ENCODE results near the gene ADSL. TPM values are rescaled to one million over a fixed set of nuclear protein-coding genes. Genes with fewer than 3 reads are reported as not detected.

The ADSL gene
- total RNA-seq, 1 experiment from 2014 or later: 203 TPM

DNA sequence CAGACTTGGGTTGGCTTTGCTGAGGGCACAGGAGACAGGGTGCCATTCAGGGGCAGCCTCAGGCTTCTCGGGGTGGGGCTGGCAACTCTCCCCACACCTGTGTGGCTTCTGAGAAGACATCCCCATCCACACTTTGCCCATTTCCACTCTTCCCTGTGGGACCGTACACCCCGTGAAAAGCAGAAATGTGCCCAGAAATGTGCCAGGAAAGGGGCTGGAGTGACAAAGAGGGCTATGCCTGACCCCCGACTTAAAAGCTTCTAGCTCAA is 74.7 kb downstream of the ADSL start:
- in situ Hi-C loops (cut with HindIII; ENCODE audit: low pct_unique_long_range_greater_than_20kb, low sequenced_read_pairs): no loop called here
- DNase-seq (ENCODE audit: low read depth): no peak

DNA sequence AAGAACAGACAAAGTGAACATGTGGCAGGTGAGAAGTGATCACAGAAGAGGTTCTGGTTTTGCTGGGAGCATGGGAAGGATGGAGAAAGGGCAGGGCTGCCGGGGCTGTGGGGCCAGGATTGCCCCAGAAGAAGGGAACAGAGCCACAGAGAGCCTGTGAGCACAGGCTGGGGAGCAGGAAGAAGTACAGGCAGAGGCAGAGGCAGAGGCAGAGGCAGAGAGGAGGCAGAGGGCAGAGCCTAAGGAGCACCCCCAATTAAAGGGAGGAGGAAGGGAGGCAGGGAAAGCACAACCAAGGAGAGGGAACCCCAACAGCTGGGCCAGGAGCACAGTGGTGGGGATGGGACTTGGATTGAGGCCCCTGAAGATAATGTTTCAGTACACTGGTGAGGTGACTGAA is 75.6 kb downstream of the ADSL start:
- DNase-seq (ENCODE audit: low read depth): no peak
- in situ Hi-C loops (cut with HindIII; ENCODE audit: low pct_unique_long_range_greater_than_20kb, low sequenced_read_pairs): no loop called here

DNA sequence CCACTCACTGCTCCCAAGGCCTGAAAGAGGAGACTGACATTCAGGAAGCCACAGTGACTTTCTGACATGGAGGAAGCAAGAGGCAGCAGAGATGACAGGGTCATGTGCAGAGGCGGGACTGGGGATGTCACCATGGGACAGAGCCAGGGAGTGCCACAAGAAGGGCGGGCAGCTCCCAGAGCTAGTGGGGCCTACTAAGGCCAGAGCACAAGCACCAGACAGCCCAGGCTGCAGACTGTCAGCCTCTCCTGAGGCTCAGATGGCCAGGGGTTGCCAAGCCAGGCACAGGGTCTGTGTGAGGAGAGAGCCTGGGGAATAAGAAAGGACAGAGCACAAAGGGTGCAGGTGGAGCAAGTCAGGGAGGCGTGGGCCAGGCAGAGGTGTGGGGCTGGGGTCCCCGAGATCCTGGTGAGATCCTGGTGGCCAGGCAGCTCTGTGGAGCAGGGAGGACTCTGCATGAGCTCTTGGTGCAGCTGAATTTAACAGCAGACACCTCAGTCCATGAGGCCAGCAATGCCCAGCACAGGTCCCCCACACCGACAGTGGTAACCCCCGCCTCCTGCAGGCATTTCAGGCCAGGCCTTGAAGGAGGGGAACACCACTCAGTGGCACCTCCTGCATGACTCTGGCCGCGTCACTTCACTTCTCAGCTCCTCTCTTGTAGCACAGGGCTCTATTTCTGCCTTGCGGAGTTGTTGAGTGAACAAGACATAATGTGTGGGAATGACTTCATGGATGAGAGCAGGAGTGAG is 76.4 kb downstream of the ADSL start:
- in situ Hi-C loops (cut with HindIII; ENCODE audit: low pct_unique_long_range_greater_than_20kb, low sequenced_read_pairs): no loop called here
- no peak for DNase-seq (ENCODE audit: low read depth)

DNA sequence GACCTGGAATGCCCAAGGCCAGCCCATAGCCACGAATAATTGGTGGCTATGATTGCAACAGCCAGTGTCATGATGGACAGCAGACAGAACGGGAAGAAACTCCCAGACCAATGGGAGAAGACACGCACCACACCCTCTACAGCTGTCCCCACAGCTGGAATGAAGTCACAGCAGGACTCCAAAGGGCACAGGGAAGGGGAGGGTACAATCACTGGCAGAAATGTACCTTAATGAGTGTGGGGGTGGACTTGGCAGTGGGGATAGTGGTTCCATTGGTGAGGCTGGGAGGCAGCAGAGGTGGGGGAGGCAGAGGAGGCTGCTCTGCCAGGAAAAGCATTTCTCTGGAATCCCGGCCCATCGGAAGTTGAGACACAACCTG is 77.0 kb downstream of the ADSL start:
- no peak for DNase-seq (ENCODE audit: low read depth)
- in situ Hi-C loops (cut with HindIII; ENCODE audit: low pct_unique_long_range_greater_than_20kb, low sequenced_read_pairs): no loop called here

DNA sequence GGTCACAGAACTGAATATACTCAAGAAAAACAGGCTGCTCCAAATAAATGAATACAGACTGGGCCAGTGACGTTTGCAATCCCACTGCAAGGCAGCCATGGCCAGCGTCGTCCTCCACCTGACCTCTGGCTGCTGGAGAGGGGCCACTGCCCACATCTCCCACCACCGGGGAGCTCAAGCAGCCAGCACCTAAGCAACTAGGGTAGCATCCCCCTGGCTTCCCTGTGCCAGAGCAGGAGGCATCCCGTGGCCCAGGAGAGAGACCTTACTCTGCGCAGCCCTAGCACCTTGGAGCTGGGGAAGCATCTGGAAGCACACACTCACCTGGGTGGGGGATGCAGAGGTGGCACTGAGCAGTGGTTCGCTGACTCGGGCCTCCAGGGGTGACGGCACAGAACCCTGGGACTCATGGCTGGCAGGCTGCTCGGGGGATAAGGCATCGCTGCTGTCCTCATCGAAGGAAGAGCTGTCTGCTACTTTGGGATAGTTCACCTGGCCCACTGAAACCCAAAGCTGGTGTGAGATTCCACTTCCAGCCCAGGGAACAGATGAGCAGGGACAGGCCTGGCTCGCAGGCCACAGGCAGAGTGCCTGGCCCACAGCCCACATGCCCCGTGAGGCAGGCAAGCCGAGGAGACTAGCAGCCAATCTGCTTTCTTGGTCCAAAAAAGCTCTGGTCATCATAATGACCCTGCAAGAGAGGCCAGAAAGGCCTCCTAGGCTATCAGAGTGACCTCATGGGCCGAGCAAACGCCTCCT is 77.8 kb downstream of the ADSL start:
- no peak for DNase-seq (ENCODE audit: low read depth)
- in situ Hi-C loops (cut with HindIII; ENCODE audit: low pct_unique_long_range_greater_than_20kb, low sequenced_read_pairs): no loop called here

DNA sequence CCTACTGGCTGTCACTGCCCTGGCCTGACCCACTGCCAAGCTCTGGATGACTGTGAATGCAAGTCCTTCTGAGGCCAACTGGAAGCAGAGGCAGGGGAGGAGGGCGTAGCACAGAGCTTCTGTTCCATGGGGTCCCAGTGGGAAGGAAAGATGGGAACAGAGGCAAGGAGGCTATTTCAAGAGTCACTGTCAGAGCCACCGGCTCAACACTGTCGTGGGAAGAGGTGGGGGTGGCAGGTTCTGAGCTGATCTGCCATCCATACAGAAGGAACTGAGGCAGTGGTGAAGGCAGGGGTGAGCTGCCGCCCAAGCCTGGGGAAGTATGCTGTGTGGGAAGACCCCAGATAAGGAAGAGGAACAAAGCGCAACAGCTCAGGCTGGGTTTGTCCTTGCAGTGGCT is 78.8 kb downstream of the ADSL start:
- DNase-seq (ENCODE audit: low read depth): no peak
- in situ Hi-C loops (cut with HindIII; ENCODE audit: low pct_unique_long_range_greater_than_20kb, low sequenced_read_pairs): no loop called here

DNA sequence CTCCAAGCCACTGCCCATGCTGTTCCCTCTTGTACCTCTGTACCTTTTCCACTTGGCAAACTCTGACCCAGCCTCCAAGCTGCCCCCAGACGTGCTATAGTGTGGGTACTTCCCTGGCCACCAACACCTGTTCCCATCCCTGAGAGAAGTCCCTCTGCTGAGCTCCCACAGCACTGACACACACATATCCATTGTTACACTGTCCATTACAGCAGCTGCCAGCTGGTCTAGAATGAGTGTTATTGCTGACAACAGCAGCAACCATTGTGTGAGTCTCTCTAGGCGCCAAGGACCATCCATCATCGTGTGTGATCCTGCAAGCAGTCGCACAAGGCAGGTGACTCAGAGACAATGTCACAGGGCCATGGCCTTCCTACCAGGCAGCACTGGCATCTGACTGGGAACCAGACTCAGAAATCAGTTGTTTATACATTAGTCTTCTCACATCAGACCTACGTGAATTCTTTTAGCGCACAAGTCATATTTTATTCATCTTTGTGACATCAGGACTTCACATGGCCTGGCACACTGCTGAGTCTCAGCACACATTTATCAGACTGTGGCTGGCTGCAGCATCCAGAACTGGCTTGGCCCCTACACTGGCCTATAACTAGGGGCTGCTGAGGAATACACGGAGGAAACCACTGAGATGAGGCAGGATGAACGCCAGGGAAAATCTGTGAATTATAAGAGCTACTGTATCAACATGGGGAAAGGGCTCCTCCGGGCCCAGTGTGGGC is 80.5 kb downstream of the ADSL start:
- in situ Hi-C loops (cut with HindIII; ENCODE audit: low pct_unique_long_range_greater_than_20kb, low sequenced_read_pairs): no loop called here
- peak; percentile 18 for DNase-seq (ENCODE audit: low read depth)

DNA sequence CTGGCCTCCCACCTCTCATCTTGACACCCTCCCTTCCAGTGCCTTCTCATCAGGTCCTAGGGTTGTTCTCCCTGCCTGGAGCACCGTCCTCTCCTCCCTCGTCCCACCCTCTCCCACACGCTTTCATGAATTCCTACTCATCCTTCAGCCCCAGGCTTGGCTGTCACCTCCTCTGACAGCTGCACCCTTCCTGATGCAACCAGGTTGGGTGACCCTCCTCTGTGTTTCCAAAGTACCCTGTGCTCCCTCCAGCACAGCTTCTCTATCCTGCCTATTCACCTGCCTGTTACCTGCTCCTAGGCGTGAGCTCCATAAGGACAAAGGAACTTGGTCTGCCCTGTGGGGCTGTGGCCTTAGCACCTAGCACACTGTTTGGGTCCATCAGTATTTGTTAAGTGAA is 82.5 kb downstream of the ADSL start:
- DNase-seq (ENCODE audit: low read depth): no peak
- in situ Hi-C loops (cut with HindIII; ENCODE audit: low pct_unique_long_range_greater_than_20kb, low sequenced_read_pairs): no loop called here

DNA sequence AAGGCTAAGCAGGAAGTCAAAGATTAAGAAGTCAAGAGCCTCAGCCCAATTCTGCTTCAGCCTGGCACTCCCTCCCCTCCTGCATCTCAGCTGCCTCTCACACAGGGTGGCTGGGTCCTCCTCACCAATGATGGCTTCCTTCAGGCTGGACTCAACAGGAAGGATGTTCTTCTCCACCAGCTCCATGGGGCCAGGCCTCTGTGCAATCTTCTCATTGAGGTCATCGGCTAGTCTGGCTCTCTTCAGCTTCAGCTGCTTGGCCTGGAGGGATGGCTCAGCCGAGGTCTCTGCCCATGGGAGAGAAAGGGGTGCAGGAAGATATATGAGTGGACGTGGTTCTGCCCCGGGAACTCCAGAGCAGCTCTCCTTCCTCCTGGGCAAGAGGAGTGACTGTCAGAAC is 83.2 kb downstream of the ADSL start:
- no peak for DNase-seq (ENCODE audit: low read depth)
- in situ Hi-C loops (cut with HindIII; ENCODE audit: low pct_unique_long_range_greater_than_20kb, low sequenced_read_pairs): no loop called here

DNA sequence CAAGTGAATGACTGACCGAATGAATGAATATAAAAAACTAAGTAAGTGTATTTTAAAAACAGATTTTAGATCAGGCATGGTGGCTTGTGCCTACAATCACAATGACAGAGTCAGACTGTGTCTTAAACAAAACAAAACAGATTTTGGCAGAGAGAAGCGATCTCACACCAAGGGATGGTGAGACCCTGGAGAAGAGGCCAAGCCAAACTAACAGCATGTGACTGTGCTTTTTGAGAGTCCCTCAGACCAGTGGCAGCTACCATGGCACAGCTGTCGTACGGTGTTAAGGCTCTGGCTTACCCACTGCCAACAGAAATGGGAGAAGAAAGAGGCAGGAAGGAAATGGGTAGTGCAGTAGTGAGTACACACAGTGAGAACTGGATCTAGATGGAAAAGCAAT is 84.7 kb downstream of the ADSL start:
- in situ Hi-C loops (cut with HindIII; ENCODE audit: low pct_unique_long_range_greater_than_20kb, low sequenced_read_pairs): no loop called here
- DNase-seq (ENCODE audit: low read depth): no peak

DNA sequence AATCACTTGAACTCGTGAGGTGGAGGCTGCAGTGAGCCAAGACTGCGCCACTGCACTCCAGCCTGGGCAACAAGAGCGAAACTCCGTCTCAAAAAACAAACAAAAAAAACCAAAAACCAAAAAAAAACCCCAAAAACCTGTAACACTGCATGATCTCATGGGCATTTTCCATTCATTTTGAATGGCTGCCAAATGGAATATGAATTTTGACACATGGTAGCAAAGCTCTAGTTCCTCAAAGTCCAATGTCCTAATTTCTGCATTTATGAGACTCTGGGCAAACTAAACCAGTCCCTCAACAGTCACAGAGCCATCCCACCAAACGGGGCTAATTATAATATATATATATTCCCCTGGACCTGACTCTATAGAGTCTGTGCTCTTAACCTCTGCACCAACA is 85.9 kb downstream of the ADSL start:
- DNase-seq (ENCODE audit: low read depth): no peak
- in situ Hi-C loops (cut with HindIII; ENCODE audit: low pct_unique_long_range_greater_than_20kb, low sequenced_read_pairs): no loop called here

DNA sequence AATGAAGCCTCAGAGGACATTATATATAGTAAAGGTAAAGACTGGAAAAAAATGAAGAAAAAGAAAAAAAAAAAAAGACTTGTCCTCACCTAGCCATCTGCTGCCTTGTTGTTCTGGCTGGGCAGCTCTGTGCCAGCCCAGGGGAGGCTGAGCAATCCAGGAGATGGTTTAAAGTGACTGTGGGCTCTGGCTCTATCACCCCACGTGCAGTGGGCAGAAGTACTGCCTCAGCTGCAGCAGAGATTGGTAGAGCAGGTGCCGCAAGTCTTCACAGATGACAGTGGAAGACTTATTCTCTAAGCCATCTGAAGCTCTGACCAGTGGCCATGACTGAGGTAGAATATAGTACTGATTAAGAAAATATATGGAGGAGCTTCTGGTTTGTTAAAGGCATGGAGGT is 86.3 kb downstream of the ADSL start:
- in situ Hi-C loops (cut with HindIII; ENCODE audit: low pct_unique_long_range_greater_than_20kb, low sequenced_read_pairs): no loop called here
- no peak for DNase-seq (ENCODE audit: low read depth)

DNA sequence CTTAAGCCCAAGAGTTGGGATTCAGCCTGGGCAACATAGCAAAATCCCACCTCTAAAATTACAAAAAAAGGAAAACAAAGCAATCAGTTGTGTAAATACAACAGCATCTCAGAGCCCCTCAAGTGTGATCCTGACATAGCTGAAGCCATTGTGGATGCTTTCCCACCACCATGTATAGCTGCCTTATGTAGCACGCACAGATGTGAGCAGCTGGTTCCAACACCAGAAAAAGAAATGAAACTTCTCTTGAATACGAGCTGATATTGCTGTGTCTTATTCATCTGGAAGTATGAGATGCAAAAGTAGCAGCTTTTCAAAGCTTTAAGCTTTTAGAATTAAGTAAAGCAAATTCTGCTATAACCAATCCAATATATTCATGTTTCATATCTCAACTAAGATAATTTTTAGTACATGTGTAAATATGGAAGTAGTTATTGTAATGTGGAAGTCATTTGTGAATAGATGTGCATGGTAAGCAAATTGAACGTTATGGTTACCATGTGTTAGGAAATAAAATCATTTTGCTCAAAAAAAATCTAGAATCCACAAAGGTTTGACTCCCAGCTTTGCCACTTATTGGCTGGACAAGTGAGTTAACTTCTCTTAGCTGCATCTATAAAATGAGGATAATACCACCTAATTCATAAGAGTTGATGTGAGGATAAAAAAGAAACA is 87.3 kb downstream of the ADSL start:
- no peak for DNase-seq (ENCODE audit: low read depth)
- in situ Hi-C loops (cut with HindIII; ENCODE audit: low pct_unique_long_range_greater_than_20kb, low sequenced_read_pairs): no loop called here

DNA sequence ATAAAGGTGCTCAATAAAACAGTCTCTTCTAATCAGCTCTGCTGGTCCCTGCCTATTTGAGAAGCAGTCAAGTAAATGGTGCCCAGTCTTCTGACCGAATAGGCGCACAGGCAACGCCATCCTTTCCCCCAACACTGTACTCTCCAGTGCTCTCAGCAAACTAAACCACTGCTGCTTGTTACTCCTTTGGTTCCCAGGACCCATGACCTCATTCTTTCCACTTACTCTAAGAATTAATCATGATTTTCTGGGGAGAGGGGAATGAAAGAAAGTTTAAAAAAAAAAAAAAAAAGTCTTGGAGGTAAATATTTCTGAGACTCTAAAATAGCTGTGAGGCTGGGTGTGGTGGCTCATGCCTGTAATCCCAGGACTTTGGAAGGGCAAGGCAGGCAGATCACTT is 87.8 kb downstream of the ADSL start:
- in situ Hi-C loops (cut with HindIII; ENCODE audit: low pct_unique_long_range_greater_than_20kb, low sequenced_read_pairs): no loop called here
- DNase-seq (ENCODE audit: low read depth): no peak

DNA sequence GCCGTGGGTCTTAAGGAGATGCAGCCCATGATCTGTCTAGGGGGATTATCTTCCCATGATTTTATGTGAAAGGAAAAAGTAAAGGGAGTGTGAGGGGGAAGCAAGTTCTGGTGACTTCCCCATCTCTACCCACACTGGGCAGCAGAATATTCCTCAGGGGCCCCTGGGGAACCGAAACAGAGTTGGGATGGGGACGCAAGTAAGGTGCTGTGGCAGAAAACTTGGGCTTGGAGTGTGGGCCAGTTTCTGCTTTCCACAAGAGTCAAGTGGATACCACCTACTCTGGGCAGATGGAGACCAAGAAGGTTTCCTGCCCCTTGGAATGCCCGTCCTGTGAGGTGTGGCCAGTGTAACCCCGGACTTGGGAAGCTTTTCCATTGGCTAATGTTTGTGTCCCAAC is 88.4 kb downstream of the ADSL start:
- DNase-seq (ENCODE audit: low read depth): no peak
- in situ Hi-C loops (cut with HindIII; ENCODE audit: low pct_unique_long_range_greater_than_20kb, low sequenced_read_pairs): loop anchor here (5.0 kb wide), 1 partner anchor 213 kb away; no protein-coding TSS in a partner anchor

DNA sequence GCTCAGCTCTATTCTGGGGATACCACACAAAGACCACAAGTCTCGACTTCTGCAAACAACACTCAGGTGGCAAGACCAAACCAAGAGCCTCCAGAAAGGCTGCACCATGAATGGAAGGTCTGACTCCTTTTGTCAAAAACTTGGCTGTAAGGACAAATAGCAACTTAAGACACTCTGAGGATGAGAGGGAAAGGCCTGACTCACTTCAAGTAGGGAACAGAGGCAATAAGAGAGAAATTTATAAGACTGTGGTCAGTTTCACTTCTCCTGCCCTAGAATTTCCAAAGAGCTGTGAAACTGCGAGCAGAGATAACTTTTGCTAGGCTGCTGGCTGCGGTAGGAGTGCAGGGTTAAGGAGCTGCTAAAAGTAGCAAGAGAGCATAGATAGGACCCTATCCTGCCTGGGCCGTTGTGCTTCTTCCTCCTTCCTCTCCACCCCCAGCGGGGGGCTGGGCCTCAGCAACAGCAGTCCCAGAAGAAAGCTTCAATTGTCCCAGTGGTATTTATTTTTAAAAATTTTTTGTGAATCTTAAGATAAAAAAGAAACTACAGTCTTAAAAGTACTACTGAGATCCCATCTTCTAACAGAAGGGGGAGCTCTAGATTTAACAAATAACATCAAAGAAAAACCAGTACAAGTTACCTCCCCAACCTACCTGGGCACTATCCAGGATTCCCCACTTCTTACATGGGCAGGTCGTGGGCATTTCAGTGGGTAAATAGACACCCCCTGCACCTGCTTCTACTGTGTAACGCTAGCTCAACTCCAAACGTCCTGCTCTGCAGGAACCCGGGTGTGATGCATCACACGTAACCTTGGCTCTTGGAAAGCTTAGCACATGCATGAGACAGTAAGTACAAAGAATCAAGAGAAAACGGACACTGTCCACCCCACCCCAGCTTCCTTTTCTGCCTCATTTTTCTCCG is 90.5 kb downstream of the ADSL start:
- in situ Hi-C loops (cut with HindIII; ENCODE audit: low pct_unique_long_range_greater_than_20kb, low sequenced_read_pairs): loop anchor here (5.0 kb wide), 1 partner anchor 211 kb away; no protein-coding TSS in a partner anchor
- DNase-seq (ENCODE audit: low read depth): peak; percentile 68
